Measurements from ENCODE around the gene TRAPPC14. TPM values are rescaled to one million over a fixed set of nuclear protein-coding genes. Genes with fewer than 3 reads are reported as not detected.

TRAPPC14 gene
- total and polyA plus RNA-seq, 2 of the 13 experiments (the other 11 are each of a cell fraction or from before 2014, with no cell fraction given): 4.7 to 9.6 TPM

GRCh38 chr7:100158229-100159098, at the start of gene TRAPPC14 (continued):
- TF ChIP-seq DZIP1 (CRISPR knock-in tag; IDR thresholded peaks at IDR 0.05): no peak
- TF ChIP-seq ZBTB38 (CRISPR knock-in tag; IDR thresholded peaks at IDR 0.05): 0 out of 2 replicates have a peak, but pooled peaks have one; percentile 60
- TF ChIP-seq ARNT2 (CRISPR knock-in tag; IDR thresholded peaks at IDR 0.05; ENCODE audit: low read depth): 0 out of 2 replicates have a peak, but pooled peaks have one; percentile 44
- TF ChIP-seq TEAD2 (CRISPR knock-in tag; IDR thresholded peaks at IDR 0.05): no peak
- no peak for TF ChIP-seq ZNF747 (CRISPR knock-in tag; IDR thresholded peaks at IDR 0.05; ENCODE audit: borderline replicate concordance)
- TF ChIP-seq XRCC5 (optimal IDR thresholded peaks at IDR 0.05; ENCODE audit: low read length): peak; percentile 63
- no peak; the same call in 1 of the 2 replicates for TF ChIP-seq MXD3 (CRISPR knock-in tag; IDR thresholded peaks at IDR 0.05)
- no peak for TF ChIP-seq ZBTB4 (CRISPR knock-in tag; IDR thresholded peaks at IDR 0.05; ENCODE audit: borderline replicate concordance)
- peak; percentile 56; the same call in 1 of the 2 replicates for TF ChIP-seq UBTF (CRISPR knock-in tag; IDR thresholded peaks at IDR 0.05)
- TF ChIP-seq ZNF678 (CRISPR knock-in tag; IDR thresholded peaks at IDR 0.05): 0 out of 2 replicates have a peak, but pooled peaks have one; percentile 39
- 0 out of 2 replicates have a peak, but pooled peaks have one; percentile 29 for TF ChIP-seq ZNF12 (CRISPR knock-in tag; IDR thresholded peaks at IDR 0.05)
- no peak for TF ChIP-seq ZNF329 (CRISPR knock-in tag; IDR thresholded peaks at IDR 0.05; ENCODE audit: low read depth)
- no peak for TF ChIP-seq CENPX (CRISPR knock-in tag; IDR thresholded peaks at IDR 0.05)
- TF ChIP-seq ZNF607 (CRISPR knock-in tag; IDR thresholded peaks at IDR 0.05; ENCODE audit: borderline replicate concordance): no peak
- no peak for TF ChIP-seq MIXL1 (CRISPR knock-in tag; IDR thresholded peaks at IDR 0.05)
- no peak for TF ChIP-seq ZNF207 (IDR thresholded peaks at IDR 0.05; ENCODE audit: borderline replicate concordance)
- TF ChIP-seq ZNF276 (CRISPR knock-in tag; IDR thresholded peaks at IDR 0.05; ENCODE audit: low read depth): 0 out of 2 replicates have a peak, but pooled peaks have one; percentile 74

Measured in HepG2 (cell line).